AG08396 (cell line): ENCODE measurements around the gene MYH9.
"Not testable (repeated sequence)": the region's sequence is repeated elsewhere in the genome, so short reads cannot be mapped to it uniquely, and the experiment has no call there.

Experiments used
- DNase-seq: peaks from one replicate; pipeline ENCODE4 v3.0.0; 2012; ENCODE audit warnings: low spot score, mixed read lengths

The MYH9 gene

DNA sequence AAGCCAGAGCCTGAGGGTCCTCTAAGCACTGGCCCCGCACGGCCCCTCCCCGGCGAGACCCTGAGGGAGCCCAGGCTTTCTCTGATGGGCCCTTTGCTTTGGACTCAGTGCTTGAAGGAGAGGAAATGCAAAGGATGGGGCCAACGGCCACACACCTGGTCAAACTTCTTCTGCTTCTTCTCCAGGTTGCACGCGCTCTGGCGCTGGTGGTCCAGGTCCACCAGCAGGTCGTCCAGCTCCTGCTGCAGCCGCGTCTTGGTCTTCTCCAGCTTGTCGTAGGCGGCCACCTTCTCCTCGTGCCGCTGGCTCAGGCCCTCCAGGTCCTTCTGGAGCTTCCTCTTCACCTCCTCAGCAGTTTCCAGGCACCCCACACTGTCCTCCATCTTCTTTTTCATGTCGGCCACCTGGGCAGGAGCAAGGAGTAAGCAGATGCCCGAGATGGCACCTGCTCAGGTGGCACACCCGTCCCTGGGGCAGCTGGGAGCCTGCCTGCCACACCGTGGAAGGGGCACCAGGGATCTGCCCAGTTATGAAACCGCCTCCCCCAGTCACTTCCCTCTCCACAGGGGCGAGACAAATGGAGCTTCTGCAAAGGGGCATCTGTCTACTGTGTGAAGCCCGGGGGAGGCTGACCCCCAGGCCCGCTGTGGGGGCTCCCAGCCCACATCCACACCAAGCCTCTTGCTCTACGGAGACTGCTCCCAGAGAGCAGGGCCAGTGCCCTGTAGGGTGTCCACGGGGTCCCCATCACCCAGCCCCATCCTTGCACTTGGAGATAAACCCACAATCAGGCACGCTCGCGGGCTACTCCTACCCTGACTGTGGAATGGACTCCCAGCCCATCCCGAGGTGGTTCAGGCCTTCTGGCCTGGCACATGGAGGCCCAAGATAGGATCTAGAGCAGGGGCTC lies 95.7 kb downstream of the MYH9 start:
- no peak for DNase-seq

DNA sequence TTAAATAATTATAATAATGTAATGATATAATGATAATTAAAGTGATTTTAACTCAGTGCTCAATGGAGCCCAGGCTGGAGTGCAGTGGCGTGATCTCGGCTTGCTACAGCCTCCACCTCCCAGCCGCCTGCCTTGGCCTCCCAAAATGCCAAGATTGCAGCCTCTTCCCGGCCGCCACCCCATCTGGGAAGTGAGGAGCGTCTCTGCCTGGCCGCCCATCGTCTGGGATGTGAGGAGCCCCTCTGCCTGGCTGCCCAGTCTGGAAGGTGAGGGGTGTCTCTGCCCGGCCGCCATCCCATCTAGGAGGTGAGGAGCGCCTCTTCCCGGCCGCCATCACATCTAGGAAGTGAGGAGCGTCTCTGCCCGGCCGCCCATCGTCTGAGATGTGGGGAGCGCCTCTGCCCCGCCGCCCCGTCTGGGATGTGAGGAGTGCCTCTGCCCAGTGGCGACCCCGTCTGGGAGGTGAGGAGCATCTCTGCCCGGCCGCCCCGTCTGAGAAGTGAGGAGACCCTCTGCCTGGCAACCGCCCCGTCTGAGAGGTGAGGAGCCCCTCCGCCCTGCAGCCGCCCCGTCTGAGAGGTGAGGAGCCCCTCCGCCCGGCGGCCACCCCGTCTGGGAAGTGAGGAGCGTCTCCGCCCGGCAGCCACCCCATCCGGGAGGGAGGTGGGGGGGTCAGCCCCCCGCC lies 97.2 kb downstream of the MYH9 start:
- not testable (repeated sequence) for DNase-seq

DNA sequence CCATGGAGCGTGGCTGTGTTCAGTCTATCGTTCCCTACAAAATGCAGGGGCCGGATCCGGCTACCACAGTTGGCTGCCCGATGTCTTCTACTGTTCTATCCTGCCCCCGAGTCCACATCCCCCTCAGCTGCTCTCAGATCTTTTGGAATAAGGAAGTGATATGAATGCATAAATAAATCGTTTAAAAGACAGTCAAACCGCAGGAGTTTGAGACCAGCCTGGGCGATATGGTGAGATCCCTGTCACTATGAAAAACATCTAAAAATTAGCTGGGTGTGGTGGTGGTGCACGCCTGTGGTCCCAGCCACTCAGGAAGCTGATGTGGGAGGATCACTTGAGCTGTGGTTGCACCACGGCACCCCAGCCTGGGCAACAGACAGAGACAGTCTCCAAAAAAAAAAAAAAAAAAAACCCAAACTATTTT lies 97.8 kb downstream of the MYH9 start:
- DNase-seq, result not testable (repeated sequence)

- DNase-seq, result no peak
These were observed 98.3 kb downstream of the MYH9 start for GRCh38 chr22:36289406-36289870.

GRCh38 chr22:36288571-36289405 lies 99.0 kb downstream of the MYH9 start:
- no peak for DNase-seq

GRCh38 chr22:36287881-36288515 lies 99.8 kb downstream of the MYH9 start:
- no peak for DNase-seq

GRCh38 chr22:36286096-36286957 lies 101.4 kb downstream of the MYH9 start:
- DNase-seq, result peak; percentile 91

- DNase-seq, result no peak
These were observed 102.2 kb downstream of the MYH9 start for GRCh38 chr22:36285545-36285944.

DNA sequence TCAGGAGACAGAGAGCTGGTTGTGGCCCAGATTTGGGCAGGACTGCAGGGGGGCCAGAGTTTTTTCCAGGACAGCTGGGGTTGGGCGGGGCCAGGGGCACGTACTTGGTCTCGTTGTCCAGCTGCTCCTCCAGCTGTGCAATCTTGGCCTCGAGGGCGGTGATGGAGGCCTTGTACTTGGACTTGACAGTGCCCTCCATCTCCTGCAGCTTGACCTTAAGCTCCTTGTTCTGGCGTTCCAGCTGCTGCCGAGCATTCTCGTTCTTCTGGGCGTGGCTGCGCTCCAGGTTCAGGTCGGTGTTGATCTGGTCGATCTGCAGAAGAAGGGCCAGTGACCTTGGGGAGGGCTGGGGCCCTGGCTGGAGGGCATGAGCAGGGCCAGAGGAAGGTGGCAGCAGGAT lies 102.8 kb downstream of the MYH9 start:
- DNase-seq, result no peak

GRCh38 chr22:36284171-36284571 lies 103.6 kb downstream of the MYH9 start:
- DNase-seq, result no peak

DNA sequence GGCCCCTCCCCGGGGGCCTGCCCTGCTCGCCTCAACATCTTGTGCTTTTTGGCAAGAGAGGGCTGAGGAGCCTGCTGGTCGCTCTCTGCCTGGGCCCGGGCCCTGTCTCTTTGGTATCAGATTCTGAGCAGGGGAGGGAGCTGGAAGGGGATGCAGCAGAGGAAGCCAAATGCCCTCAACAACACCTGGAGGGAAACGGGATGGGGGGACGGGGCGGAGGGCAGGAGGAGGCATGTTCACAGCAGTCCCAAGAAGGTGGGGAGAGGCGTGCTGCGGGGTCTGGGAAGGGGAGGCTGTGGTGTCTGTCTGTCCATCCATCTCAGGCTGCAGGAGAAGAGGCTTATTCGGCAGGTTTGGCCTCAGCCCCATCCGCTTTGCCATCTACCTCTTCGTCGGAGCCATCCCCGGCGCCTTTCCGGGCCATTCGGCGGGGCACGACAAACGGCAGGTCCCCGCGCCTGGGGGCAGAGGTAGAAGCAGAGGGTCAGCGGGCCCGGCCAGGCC lies 105.4 kb downstream of the MYH9 start:
- DNase-seq, result no peak

- DNase-seq, result no peak
These were observed 105.9 kb downstream of the MYH9 start for GRCh38 chr22:36281781-36282327.

- no peak for DNase-seq
These were observed 107.4 kb downstream of the MYH9 start for GRCh38 chr22:36280379-36280778.

DNA sequence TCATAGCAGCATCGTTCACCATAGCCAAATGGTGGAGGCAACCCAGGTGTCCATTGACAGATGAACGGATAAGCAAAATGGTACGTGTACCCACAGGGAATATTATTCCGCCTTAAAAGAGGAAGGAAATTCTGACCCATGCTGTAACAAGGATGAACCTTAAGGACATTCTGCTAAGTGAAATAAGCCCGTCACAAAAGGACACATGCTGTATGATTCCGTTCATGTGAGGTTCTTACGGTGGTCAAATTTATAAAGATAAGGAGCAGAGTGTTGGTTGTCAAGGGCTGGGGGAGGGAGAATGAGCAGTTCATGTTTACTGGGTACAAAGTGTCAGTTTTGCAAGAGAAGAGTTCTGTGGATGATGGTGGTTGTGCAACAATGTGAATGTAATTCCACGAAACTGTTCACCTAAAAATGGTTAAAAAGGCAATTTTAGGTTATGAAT lies 108.5 kb downstream of the MYH9 start:
- DNase-seq, result no peak

GRCh38 chr22:36277482-36278291 lies 110.1 kb downstream of the MYH9 start:
- DNase-seq, result peak; percentile 72

DNA sequence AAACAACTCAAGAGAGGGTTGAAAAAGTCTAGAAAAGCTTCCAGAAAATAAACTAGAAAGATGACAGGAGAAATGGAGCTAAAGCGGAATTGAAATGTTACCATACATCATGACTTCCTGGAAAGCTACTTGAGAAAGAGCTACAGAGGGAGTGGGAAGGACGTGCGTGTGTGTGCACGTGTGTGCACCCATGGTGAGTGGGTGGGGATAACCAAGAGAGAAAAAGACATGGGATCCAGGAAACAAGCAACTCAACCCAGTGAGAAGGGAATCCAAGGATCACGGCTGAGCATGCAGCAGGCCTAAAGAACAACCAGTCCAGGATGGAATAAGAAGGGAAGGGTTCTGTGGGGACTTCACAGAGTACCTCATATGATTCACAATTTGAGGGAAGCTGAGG lies 113.2 kb downstream of the MYH9 start:
- DNase-seq, result no peak

GRCh38 chr22:36271951-36272350 lies 115.8 kb downstream of the MYH9 start:
- DNase-seq, result not testable (repeated sequence)

GRCh38 chr22:36271231-36271630 lies 116.5 kb downstream of the MYH9 start:
- DNase-seq, result not testable (repeated sequence)

GRCh38 chr22:36267896-36268485 lies 119.8 kb downstream of the MYH9 start:
- no peak for DNase-seq
